ENCODE measurements around the gene DAAM2. TPM values are rescaled to one million over a fixed set of nuclear protein-coding genes. Genes with fewer than 3 reads are reported as not detected.
A peak's percentile ranks its signal among the peaks of the same experiment; 100 is the strongest.

The DAAM2 gene
- total RNA-seq, 1 donor from 2014 or later: 87.2 TPM

GRCh38 chr6:39884696-39885095, 92.5 kb downstream of the DAAM2 start:
- H3K27me3 Mint-ChIP-seq (ENCODE audit: unreplicated experiment): no peaks in the 10 kb centered on the region
- DNase-seq (ENCODE audit: extremely low spot score, unreplicated experiment): no peak
- no peak overlapping the region for H3K4me3 Mint-ChIP-seq (ENCODE audit: unreplicated experiment)
- no peaks in the 10 kb centered on the region for H3K9me3 Mint-ChIP-seq (ENCODE audit: unreplicated experiment)
- H3K27ac Mint-ChIP-seq (ENCODE audit: unreplicated experiment): peak overlapping the region; percentile 67
- H3K4me1 Mint-ChIP-seq (ENCODE audit: unreplicated experiment): peaks cover 44% of the 10 kb centered on the region
- no peak for TF ChIP-seq CTCF (IDR thresholded peaks at IDR 0.05)
- H3K36me3 Mint-ChIP-seq (ENCODE audit: unreplicated experiment): peaks cover 15% of the 10 kb centered on the region

- Mint-ChIP-seq H3K9me3 (ENCODE audit: unreplicated experiment) (no peaks in the 10 kb centered on the region), H3K36me3 (ENCODE audit: unreplicated experiment) (peaks cover 15% of the 10 kb centered on the region), H3K4me3 (ENCODE audit: unreplicated experiment) (no peak overlapping the region), H3K4me1 (ENCODE audit: unreplicated experiment) (peaks cover 44% of the 10 kb centered on the region), H3K27me3 (ENCODE audit: unreplicated experiment) (no peaks in the 10 kb centered on the region), H3K27ac (ENCODE audit: unreplicated experiment) (peak overlapping the region; percentile 89)
- no peak for TF ChIP-seq CTCF (IDR thresholded peaks at IDR 0.05)
- DNase-seq (ENCODE audit: extremely low spot score, unreplicated experiment): no peak
Measured at GRCh38 chr6:39885691-39886090, 93.5 kb downstream of the DAAM2 start.

GRCh38 chr6:39886871-39887270, 94.7 kb downstream of the DAAM2 start:
- H3K36me3 Mint-ChIP-seq (ENCODE audit: unreplicated experiment): peaks cover 21% of the 10 kb centered on the region
- TF ChIP-seq CTCF (IDR thresholded peaks at IDR 0.05): no peak
- no peak for DNase-seq (ENCODE audit: extremely low spot score, unreplicated experiment)

GRCh38 chr6:39887692-39888450, 95.7 kb downstream of the DAAM2 start:
- no peak for TF ChIP-seq CTCF (IDR thresholded peaks at IDR 0.05)
- no peak overlapping the region for H3K4me3 Mint-ChIP-seq (ENCODE audit: unreplicated experiment)
- peaks cover 51% of the 10 kb centered on the region for H3K4me1 Mint-ChIP-seq (ENCODE audit: unreplicated experiment)
- H3K36me3 Mint-ChIP-seq (ENCODE audit: unreplicated experiment): peaks cover 21% of the 10 kb centered on the region
- peak; percentile 92 for DNase-seq (ENCODE audit: extremely low spot score, unreplicated experiment)
- H3K27me3 Mint-ChIP-seq (ENCODE audit: unreplicated experiment): no peaks in the 10 kb centered on the region
- H3K9me3 Mint-ChIP-seq (ENCODE audit: unreplicated experiment): no peaks in the 10 kb centered on the region
- peak overlapping the region; percentile 89 for H3K27ac Mint-ChIP-seq (ENCODE audit: unreplicated experiment)

More at GRCh38 chr6:39886871-39887270, 94.7 kb downstream of the DAAM2 start:
- Mint-ChIP-seq H3K27ac (ENCODE audit: unreplicated experiment) (peak overlapping the region; percentile 89), H3K4me1 (ENCODE audit: unreplicated experiment) (peaks cover 46% of the 10 kb centered on the region), H3K4me3 (ENCODE audit: unreplicated experiment) (no peak overlapping the region), H3K27me3 (ENCODE audit: unreplicated experiment) (no peaks in the 10 kb centered on the region), H3K9me3 (ENCODE audit: unreplicated experiment) (no peaks in the 10 kb centered on the region)

GRCh38 chr6:39889229-39889628, 97.1 kb downstream of the DAAM2 start:
- no peak for TF ChIP-seq CTCF (IDR thresholded peaks at IDR 0.05)
- no peak for DNase-seq (ENCODE audit: extremely low spot score, unreplicated experiment)
- H3K4me3 Mint-ChIP-seq (ENCODE audit: unreplicated experiment): no peak overlapping the region
- H3K9me3 Mint-ChIP-seq (ENCODE audit: unreplicated experiment): no peaks in the 10 kb centered on the region
- H3K27ac Mint-ChIP-seq (ENCODE audit: unreplicated experiment): peak overlapping the region; percentile 89
- H3K4me1 Mint-ChIP-seq (ENCODE audit: unreplicated experiment): peaks cover 51% of the 10 kb centered on the region
- no peaks in the 10 kb centered on the region for H3K27me3 Mint-ChIP-seq (ENCODE audit: unreplicated experiment)
- peaks cover 19% of the 10 kb centered on the region for H3K36me3 Mint-ChIP-seq (ENCODE audit: unreplicated experiment)
